IgD-negative memory B cell (primary cell): ENCODE measurements around the gene SCGN. TPM values are rescaled to one million over a fixed set of nuclear protein-coding genes. Genes with fewer than 3 reads are reported as not detected.

Experiments used
- H3K27ac Mint-ChIP-seq, 3 donors: one replicate each; pipeline ENCODE4 v1.8.0; 2020 to 2022; ENCODE audit warnings: mild to moderate bottlenecking in 3 of 3, mixed read lengths in 3 of 3, moderate library complexity in 1 of 3
- H3K27me3 Mint-ChIP-seq: one replicate; pipeline ENCODE4 v1.8.0; 2021; ENCODE audit warnings: mixed read lengths
- H3K36me3 Mint-ChIP-seq: one replicate; pipeline ENCODE4 v1.8.0; 2020; ENCODE audit warnings: mild to moderate bottlenecking, mixed read lengths
- H3K4me1 Mint-ChIP-seq, 3 donors: one replicate each; pipeline ENCODE4 v1.8.0; 2020 to 2022; ENCODE audit warnings: mixed read lengths in 3 of 3, mild to moderate bottlenecking in 1 of 3
- H3K4me3 Mint-ChIP-seq, 4 donors: one replicate each; pipeline ENCODE4 v1.8.0; 2020 to 2022; ENCODE audit warnings: mild to moderate bottlenecking in 4 of 4, mixed read lengths in 4 of 4, moderate library complexity in 3 of 4
- H3K9me3 Mint-ChIP-seq, 3 donors: one replicate each; pipeline ENCODE4 v1.8.0; 2020 to 2021; ENCODE audit warnings: mixed read lengths in 3 of 3, mild to moderate bottlenecking in 1 of 3
- polyA plus RNA-seq: library from polyadenylated mRNA; unstranded; fragments of 300-500 nt; fragmentation: Illumina TruSeq; gene quantifications from one replicate; pipeline ENCODE4 v1.2.3, GENCODE V29; 2021

Gene SCGN
- polyA plus RNA-seq, 1 donor from 2014 or later: not detected

- H3K4me3 Mint-ChIP-seq: no peak overlapping the region
- peaks cover 15% of the 10 kb centered on the region for H3K27me3 Mint-ChIP-seq
- H3K36me3 Mint-ChIP-seq: peaks cover 5% of the 10 kb centered on the region
- peaks cover 2 to 6% (median 4%) of the 10 kb centered on the region in 3 donors for H3K9me3 Mint-ChIP-seq
- H3K27ac Mint-ChIP-seq: no peak overlapping the region
- H3K4me1 Mint-ChIP-seq: no peaks in the 10 kb centered on the region
Observed at GRCh38 chr6:25686856-25687255, 34.8 kb downstream of the SCGN start.

- Mint-ChIP-seq H3K27me3 (peaks cover 18% of the 10 kb centered on the region), H3K36me3 (peaks cover 5% of the 10 kb centered on the region), H3K27ac (no peak overlapping the region), H3K4me3 (no peak overlapping the region), H3K9me3 (peaks cover 2 to 6% (median 4%) of the 10 kb centered on the region in 3 donors), H3K4me1 (no peaks in the 10 kb centered on the region)
Observed at GRCh38 chr6:25689966-25690365, 38.0 kb downstream of the SCGN start.

- Mint-ChIP-seq H3K27me3 (peaks cover 20% of the 10 kb centered on the region), H3K9me3 (no peaks in the 10 kb centered on the region), H3K4me1 (no peaks in the 10 kb centered on the region), H3K27ac (no peak overlapping the region), H3K36me3 (no peaks in the 10 kb centered on the region), H3K4me3 (peak overlapping the region in 1 of 4 donors; percentile 5)
Observed at GRCh38 chr6:25691894-25692293, 39.9 kb downstream of the SCGN start.

GRCh38 chr6:25692472-25692871 lies 40.5 kb downstream of the SCGN start:
- Mint-ChIP-seq H3K4me1 (no peaks in the 10 kb centered on the region), H3K27me3 (peaks cover 20% of the 10 kb centered on the region), H3K36me3 (no peaks in the 10 kb centered on the region), H3K4me3 (no peak overlapping the region), H3K27ac (no peak overlapping the region), H3K9me3 (no peaks in the 10 kb centered on the region)

- H3K27me3 Mint-ChIP-seq: peaks cover 16% of the 10 kb centered on the region
Observed at GRCh38 chr6:25694366-25694765, 42.4 kb downstream of the SCGN start.

GRCh38 chr6:25695671-25696070 lies 43.7 kb downstream of the SCGN start:
- no peaks in the 10 kb centered on the region for H3K4me1 Mint-ChIP-seq
- no peaks in the 10 kb centered on the region for H3K9me3 Mint-ChIP-seq
- H3K27ac Mint-ChIP-seq: no peak overlapping the region
- peaks cover 16% of the 10 kb centered on the region for H3K27me3 Mint-ChIP-seq
- H3K4me3 Mint-ChIP-seq: no peak overlapping the region
- no peaks in the 10 kb centered on the region for H3K36me3 Mint-ChIP-seq

More at GRCh38 chr6:25694366-25694765, 42.4 kb downstream of the SCGN start:
- Mint-ChIP-seq H3K4me1 (no peaks in the 10 kb centered on the region), H3K9me3 (no peaks in the 10 kb centered on the region), H3K27ac (no peak overlapping the region), H3K4me3 (no peak overlapping the region), H3K36me3 (no peaks in the 10 kb centered on the region)

- H3K27me3 Mint-ChIP-seq: peaks cover 5% of the 10 kb centered on the region
- H3K27ac Mint-ChIP-seq: no peak overlapping the region
- peaks cover 0 to 2% (median 0%) of the 10 kb centered on the region in 3 donors for H3K9me3 Mint-ChIP-seq
- H3K36me3 Mint-ChIP-seq: no peaks in the 10 kb centered on the region
- H3K4me1 Mint-ChIP-seq: peaks cover 0 to 1% (median 0%) of the 10 kb centered on the region in 3 donors
- H3K4me3 Mint-ChIP-seq: no peak overlapping the region
Observed at GRCh38 chr6:25697537-25698340, 45.7 kb downstream of the SCGN start.

GRCh38 chr6:25698631-25699030 lies 46.6 kb downstream of the SCGN start:
- Mint-ChIP-seq H3K27me3 (peaks cover 4% of the 10 kb centered on the region), H3K4me3 (no peak overlapping the region), H3K4me1 (peaks cover 0 to 1% (median 0%) of the 10 kb centered on the region in 3 donors), H3K27ac (no peak overlapping the region), H3K9me3 (peaks cover 0 to 2% (median 0%) of the 10 kb centered on the region in 3 donors), H3K36me3 (no peaks in the 10 kb centered on the region)

GRCh38 chr6:25699649-25700048 lies 47.6 kb downstream of the SCGN start:
- H3K36me3 Mint-ChIP-seq: no peaks in the 10 kb centered on the region
- no peak overlapping the region for H3K27ac Mint-ChIP-seq
- peaks cover 0 to 2% (median 0%) of the 10 kb centered on the region in 3 donors for H3K9me3 Mint-ChIP-seq
- no peak overlapping the region for H3K4me3 Mint-ChIP-seq
- H3K4me1 Mint-ChIP-seq: peaks cover 0 to 1% (median 0%) of the 10 kb centered on the region in 3 donors
- peaks cover 7% of the 10 kb centered on the region for H3K27me3 Mint-ChIP-seq

- Mint-ChIP-seq H3K4me3 (no peak overlapping the region), H3K4me1 (peaks cover 0 to 1% (median 0%) of the 10 kb centered on the region in 3 donors), H3K27me3 (peaks cover 7% of the 10 kb centered on the region), H3K9me3 (peaks cover 0 to 2% (median 0%) of the 10 kb centered on the region in 3 donors), H3K27ac (no peak overlapping the region), H3K36me3 (peaks cover 1% of the 10 kb centered on the region)
Observed at GRCh38 chr6:25700761-25701160, 48.7 kb downstream of the SCGN start.

- H3K4me3 Mint-ChIP-seq: no peak overlapping the region
- no peak overlapping the region for H3K27ac Mint-ChIP-seq
- H3K9me3 Mint-ChIP-seq: peaks cover 0 to 2% (median 0%) of the 10 kb centered on the region in 3 donors
- peaks cover 8% of the 10 kb centered on the region for H3K27me3 Mint-ChIP-seq
- H3K4me1 Mint-ChIP-seq: peaks cover 0 to 1% (median 0%) of the 10 kb centered on the region in 3 donors
- peaks cover 1% of the 10 kb centered on the region for H3K36me3 Mint-ChIP-seq
Observed at GRCh38 chr6:25701807-25702206, 49.8 kb downstream of the SCGN start.

GRCh38 chr6:25703005-25703404 lies 51.0 kb downstream of the SCGN start:
- Mint-ChIP-seq H3K9me3 (peaks cover 0 to 2% (median 0%) of the 10 kb centered on the region in 3 donors), H3K27me3 (peaks cover 8% of the 10 kb centered on the region), H3K4me3 (no peak overlapping the region), H3K36me3 (peaks cover 1% of the 10 kb centered on the region), H3K27ac (no peak overlapping the region), H3K4me1 (peaks cover 0 to 1% (median 0%) of the 10 kb centered on the region in 3 donors)

GRCh38 chr6:25704001-25704400 lies 52.0 kb downstream of the SCGN start:
- Mint-ChIP-seq H3K4me3 (no peak overlapping the region), H3K27me3 (peaks cover 7% of the 10 kb centered on the region), H3K4me1 (peaks cover 0 to 1% (median 0%) of the 10 kb centered on the region in 3 donors), H3K9me3 (peaks cover 0 to 2% (median 0%) of the 10 kb centered on the region in 3 donors), H3K36me3 (peaks cover 1% of the 10 kb centered on the region), H3K27ac (peak overlapping the region in 1 of 3 donors; percentile 3)

GRCh38 chr6:25706314-25707014 lies 54.4 kb downstream of the SCGN start:
- H3K4me3 Mint-ChIP-seq: no peak overlapping the region
- H3K27ac Mint-ChIP-seq: peak overlapping the region in 1 of 3 donors; percentile 21
- H3K9me3 Mint-ChIP-seq: peaks cover 0 to 2% (median 0%) of the 10 kb centered on the region in 3 donors

GRCh38 chr6:25709761-25710160 lies 57.7 kb downstream of the SCGN start:
- no peaks in the 10 kb centered on the region for H3K9me3 Mint-ChIP-seq
- H3K4me1 Mint-ChIP-seq: peaks cover 0 to 1% (median 0%) of the 10 kb centered on the region in 3 donors
- peaks cover 3% of the 10 kb centered on the region for H3K27me3 Mint-ChIP-seq
- H3K36me3 Mint-ChIP-seq: peaks cover 1% of the 10 kb centered on the region
- H3K27ac Mint-ChIP-seq: no peak overlapping the region
- H3K4me3 Mint-ChIP-seq: no peak overlapping the region

More at GRCh38 chr6:25706314-25707014, 54.4 kb downstream of the SCGN start:
- Mint-ChIP-seq H3K27me3 (peaks cover 7% of the 10 kb centered on the region), H3K36me3 (peaks cover 1% of the 10 kb centered on the region), H3K4me1 (peaks cover 0 to 1% (median 0%) of the 10 kb centered on the region in 3 donors)
